GM18517 (cell line): ENCODE data around the gene SMOC2.

Experiments used
- ATAC-seq: cut with Tn5 transposase; IDR thresholded peaks from one replicate; pipeline ENCODE4 v1.9.1; 2021; ENCODE audit warnings: mild to moderate bottlenecking, moderate library complexity; ENCODE audit not compliant: unreplicated experiment

The SMOC2 gene

DNA sequence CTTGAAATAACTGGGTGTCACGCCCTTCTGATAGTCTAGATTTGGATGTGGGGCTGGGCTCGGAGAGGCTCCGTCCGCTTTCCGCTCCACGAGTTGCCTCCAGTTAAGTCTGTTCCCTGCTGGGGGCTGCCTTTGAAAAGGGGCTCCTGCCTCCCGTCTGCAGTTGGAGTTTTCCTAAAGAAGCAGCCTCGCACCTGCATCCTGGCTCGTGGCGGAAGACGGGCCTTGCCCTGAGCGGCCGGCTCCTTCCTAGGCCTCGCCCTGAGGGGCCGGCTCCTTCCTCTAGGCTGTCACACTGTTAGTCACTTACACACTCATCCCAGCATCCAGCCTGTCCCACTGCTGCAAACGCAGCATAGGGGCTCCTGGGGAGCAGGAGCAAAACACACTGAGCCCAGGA, 74.4 kb downstream of the SMOC2 start:
- no peak for ATAC-seq

DNA sequence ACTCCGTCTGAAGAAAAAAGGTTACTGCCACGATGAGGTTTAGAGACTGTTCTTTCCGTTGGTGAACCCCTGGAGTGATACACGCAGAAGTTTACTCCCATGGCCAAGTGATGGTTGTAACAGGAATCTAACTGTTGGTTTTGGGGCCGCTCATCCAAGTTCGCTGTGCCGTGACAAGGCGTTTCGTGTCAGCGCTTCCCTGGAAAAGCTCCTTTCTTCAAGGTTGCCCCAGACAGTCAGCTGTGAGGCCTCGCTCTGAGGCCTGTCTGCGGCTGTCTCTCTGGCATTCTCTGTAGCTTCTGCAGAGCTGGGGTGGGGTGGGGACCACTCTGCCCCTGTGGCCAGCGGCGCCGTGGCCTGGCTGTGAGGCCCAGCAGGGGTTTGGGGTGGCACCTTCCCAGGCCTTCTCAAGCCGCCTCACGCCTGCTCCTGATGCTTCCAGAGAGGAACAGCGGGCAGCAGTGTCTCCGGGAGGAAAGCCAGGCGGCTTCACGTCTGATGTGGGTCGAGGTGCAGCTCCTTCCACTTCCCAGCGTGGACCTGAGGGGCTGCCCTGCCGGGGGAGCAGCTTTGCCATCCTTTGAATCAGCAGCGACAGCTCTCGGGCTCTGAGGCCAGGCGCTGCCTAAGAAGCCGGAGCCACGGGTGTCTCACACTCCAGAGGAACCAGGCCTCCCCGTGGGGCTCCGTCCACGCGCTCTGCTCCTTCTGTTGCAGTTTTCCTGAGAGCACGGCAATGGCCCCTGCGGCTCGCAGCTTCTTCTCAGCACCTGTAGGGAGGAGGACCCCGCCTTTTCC, 76.2 kb downstream of the SMOC2 start:
- ATAC-seq = no peak

GRCh38 chr6:168517742-168518347, 76.9 kb downstream of the SMOC2 start:
- ATAC-seq = no peak

DNA sequence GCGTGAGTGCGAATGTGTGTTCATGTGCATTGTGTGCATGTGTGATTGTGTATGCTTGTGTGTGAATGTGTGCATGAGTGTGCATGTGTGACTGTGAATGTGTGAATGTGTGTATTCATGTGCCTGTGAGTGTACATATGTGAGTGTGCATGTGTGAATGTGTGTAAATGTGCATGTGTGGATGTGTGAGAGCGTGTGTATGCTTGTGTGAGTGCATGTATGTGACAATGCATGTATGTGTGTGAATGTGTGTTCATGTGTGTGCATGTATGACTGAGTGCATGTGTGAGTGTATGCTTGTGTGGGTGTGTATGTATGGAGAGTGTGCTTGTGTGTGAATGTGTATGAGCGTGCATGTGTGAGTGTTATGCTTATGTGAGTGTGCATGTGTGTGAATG, 77.4 kb downstream of the SMOC2 start:
- ATAC-seq = no peak

GRCh38 chr6:168518867-168519266, 77.9 kb downstream of the SMOC2 start:
- ATAC-seq = no peak

- ATAC-seq = no peak
These were observed 79.2 kb downstream of the SMOC2 start for GRCh38 chr6:168520233-168520632.

DNA sequence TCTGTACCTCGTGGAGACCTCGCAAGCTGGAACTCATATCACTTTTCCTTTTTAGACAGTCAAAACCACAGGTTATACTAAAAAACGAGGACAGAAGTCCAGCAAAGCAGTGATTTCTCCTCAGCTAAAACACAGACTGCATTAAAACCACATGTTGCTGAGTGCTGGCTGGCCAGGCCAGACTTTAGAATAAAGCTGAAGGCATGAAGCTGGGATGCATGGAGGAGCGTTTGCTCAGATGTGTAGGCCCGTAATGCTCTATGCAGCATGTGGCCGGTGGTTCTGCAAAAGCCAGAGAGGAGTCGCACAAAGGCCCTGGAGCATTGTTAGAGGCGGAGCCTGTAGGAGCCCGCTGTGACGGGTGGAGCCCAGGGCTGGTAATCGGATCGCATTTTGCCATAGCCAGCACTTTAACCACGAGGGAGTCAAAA, 83.6 kb downstream of the SMOC2 start:
- no peak for ATAC-seq

GRCh38 chr6:168525114-168525513, 84.1 kb downstream of the SMOC2 start:
- no peak for ATAC-seq

GRCh38 chr6:168525926-168526630, 85.1 kb downstream of the SMOC2 start:
- no peak for ATAC-seq

DNA sequence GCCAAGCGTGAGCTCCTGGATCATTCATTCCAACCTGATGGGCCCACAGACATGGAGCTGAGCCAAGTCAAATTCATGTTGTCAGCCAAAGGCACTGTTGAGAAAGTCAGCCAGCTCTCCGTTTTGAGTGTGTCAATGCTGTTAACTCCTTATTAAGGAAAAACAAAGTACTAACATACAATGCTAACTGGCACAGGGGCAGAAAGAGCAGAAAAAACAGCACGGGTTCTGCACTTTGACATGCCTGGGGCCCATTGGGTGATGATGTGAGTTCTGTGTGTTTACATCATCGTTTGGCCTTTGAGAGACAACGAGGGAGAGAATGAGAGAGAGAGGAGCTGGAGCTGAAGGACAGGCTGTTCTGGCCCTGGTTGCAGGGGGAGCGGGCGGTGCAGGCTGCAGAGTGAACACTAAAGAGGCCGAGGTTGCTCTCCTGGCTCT, 85.9 kb downstream of the SMOC2 start:
- no peak for ATAC-seq

DNA sequence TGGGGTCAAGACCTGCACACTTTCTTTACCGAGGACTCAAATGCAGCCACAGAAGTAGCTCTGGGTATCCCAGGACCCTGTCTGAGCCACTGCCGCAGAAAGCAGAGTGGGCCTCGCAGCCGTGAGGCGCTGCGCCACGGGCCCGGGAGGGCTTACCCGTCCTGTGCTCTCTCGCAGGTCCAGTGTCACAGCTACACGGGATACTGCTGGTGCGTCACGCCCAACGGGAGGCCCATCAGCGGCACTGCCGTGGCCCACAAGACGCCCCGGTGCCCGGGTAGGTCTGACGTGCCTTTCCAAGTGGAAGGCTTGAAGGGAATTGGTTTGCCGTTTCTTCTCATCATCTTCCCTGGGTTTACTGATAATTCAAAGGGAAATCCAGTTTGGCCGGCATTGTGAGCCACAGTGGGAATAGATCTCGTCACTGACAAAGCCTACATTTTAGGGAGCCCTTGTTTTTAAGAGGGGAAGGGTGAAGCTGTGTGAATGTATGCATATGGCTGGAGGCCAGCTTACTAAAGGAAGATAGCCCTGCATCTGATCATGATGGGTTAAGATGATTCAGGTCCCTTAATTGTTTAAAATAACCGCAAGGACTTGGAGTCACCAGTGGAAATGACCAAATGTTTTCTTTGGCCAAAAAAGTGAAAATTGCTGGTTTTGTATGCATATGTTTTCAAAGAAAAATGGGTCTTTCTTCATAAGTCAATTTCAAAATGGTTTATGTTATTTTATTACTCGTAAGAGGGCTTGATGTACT, 86.6 kb downstream of the SMOC2 start:
- no peak for ATAC-seq

- no peak for ATAC-seq
These were observed 87.6 kb downstream of the SMOC2 start for GRCh38 chr6:168528474-168529095.

GRCh38 chr6:168529214-168529613, 88.2 kb downstream of the SMOC2 start:
- no peak for ATAC-seq

DNA sequence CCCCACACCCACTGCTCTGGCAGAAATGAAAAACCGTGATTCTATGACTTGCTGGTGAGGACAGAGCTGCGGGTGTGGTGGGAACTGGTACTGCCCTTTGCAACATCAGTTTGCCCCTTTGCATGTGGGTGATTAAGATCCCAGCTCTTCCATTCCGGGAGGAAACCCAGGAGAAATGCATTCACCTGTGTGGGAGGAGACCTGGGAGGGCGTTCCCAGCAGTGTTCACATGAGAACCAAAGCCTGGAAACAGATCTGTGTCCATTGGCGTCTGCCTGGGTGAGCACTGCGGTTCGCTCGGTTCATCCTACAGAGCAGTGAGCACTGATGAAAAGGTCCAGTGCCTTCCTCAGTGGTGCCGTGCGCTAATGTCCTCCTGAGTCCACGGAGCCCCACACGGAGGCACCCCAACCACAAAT, 89.7 kb downstream of the SMOC2 start:
- ATAC-seq = no peak

GRCh38 chr6:168532070-168532469, 91.1 kb downstream of the SMOC2 start:
- ATAC-seq = no peak

GRCh38 chr6:168533414-168533813, 92.4 kb downstream of the SMOC2 start:
- no peak for ATAC-seq

- no peak for ATAC-seq
These were observed 93.3 kb downstream of the SMOC2 start for GRCh38 chr6:168534265-168534664.

- no peak for ATAC-seq
These were observed 94.7 kb downstream of the SMOC2 start for GRCh38 chr6:168535711-168536110.

DNA sequence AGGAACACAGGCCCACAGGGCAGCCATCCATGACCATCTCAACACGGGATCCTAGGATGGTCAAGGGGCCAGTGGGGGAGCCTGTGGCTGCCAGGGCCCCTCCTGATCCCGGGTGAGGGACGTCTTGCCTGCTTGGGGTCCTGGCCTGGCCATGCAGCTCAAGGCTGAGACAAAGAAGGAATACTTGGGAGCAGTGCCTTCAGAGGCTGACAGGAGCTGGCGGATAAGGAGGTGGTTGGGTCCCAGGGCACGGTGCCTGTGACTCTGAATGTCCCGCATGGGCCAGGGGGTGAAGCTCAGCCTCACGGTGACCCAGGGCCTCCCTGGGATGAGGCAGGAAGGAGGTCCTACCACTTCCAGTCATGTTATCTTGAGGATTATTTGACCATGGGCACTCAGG, 95.2 kb downstream of the SMOC2 start:
- ATAC-seq = no peak

DNA sequence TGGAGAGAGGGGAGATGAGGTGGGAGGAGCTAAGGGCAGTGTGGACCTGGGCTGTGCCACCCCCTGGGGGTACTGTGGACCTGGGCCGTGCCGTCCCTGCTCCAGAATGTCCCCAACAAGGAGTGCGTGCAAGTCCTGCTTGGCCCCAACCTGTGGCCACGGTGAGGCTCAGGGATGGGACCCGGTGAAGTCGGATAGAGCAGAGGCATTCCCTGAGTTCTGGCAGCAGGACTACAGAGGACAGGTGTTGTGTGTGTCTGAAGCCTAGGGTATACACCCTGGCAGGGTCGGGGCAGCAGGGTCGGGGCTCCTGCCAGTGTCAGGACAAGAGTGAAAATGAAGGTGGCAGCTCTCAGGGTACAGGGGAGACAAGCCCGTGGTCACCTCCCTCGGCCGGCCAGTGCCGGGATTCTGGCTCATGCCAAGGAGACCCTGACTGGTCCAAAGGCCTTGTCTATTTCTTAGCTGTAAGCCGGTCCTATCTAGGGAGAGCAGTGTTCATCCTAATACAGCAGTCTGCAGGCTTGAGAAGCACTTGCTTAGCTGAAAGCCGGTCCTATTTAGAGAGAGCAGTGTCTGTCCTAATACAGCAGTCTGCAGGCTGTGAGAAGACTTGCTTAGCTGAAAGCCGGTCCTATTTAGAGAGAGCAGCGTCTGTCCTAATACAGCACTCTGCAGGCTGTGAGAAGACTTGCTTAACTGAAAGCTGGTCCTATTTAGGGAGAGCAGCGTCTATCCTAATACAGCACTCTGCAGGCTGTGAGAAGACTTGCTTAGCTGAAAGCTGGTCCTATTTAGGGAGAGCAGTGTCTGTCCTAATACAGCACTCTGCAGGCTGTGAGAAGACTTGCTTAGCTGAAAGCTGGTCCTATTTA, 95.9 kb downstream of the SMOC2 start:
- ATAC-seq = no peak
